ENCODE data around the gene PIK3CD.

GRCh38 chr1:9700340-9700739, 48.8 kb downstream of the PIK3CD start:
- TF ChIP-seq CTCF (IDR thresholded peaks at IDR 0.05) (no peak), POLR2A (IDR thresholded peaks at IDR 0.05) (no peak)
